ENCODE results near the gene IMMT.
"Not testable (repeated sequence)": the region's sequence is repeated elsewhere in the genome, so short reads cannot be mapped to it uniquely, and the experiment has no call there.

The IMMT gene

DNA sequence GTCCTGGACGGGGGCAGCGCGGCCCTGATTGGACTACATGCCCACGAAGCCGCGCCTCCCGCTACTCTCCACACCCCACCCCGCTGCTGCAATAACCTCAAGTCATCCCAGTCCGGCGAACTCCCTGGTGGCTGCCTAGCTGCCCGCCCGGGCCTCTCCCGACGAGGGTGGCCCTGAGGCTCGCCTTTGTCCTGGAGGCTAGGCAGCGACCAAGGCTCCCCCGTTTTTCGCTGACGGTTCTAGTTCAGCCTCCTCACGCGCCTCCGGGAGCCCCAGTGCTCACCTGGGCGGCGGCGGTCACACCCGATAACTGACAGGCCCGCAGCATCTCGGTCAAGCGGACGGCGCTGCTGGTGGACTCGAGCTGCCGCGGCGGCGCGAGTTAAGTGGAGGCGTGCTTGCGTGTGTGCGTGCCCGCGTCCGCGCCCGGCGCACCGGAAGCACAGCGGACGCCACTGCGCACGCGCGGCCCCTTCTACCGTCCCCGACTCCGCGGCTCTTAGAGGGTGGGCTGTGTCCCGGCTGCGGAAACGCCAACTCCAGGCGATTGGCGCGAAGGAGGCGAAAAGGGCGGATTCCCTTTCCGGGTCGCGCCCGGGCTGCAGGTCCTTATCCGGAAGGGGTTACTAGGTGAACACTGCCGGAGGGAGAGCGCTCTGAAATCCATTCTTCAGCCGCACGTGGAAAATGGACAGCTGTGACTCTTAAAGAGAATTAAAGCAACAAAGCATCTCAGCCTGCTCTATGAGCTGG lies at the start of gene IMMT:
Gene IMMT, minus strand, starts transcription at position 408 of the 753 bp plus-strand sequence. Its CDS starts 80 bp downstream, at position 328.
- peak; percentile 95 for DNase-seq
- peak; percentile 94 for ATAC-seq

DNA sequence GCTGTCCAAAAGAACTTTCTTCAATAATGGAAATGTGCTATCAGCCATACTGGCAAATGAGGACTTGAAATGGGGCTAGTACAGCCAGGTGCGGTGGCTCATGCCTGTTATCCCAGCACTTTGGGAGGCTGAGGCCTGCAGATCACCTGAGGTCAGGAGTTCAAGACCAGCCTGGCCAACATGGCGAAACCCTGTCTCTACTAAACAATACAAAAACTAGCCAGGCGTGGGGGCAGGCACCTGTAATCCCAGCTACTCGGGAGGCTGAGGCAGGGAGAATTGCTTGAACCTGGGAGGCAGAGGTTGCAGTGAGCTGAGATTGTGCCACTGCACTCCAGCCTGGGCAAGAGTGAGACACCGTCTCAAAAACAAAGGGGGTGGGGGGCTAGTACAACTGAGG lies 49.5 kb upstream of the IMMT start:
- ATAC-seq, DNase-seq: not testable (repeated sequence)

- DNase-seq: no peak
Measured at GRCh38 chr2:86243950-86244733, 48.9 kb upstream of the IMMT start.

DNA sequence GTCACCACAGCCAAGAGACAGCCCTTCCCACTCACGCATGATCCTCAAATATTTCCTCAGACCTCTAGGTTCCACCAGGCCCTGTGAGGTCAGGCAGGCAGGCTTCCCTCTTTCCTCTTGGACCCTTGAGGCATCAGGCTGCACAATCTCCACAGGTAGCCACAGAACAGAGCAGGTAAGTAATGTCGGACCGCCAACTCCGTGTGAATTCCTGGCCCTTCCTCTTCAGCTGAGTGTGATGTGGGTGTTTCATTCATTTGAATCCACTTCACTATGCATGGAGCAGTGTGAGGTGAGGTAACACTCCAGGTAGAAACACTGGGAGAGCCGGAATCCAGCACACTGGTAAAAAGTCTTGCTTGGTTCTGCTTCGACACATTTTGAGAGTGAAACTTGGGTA lies 48.0 kb upstream of the IMMT start:
- ATAC-seq: no peak
- DNase-seq: no peak

More at GRCh38 chr2:86243950-86244733, 48.9 kb upstream of the IMMT start:
- ATAC-seq: no peak

- DNase-seq (no peak), ATAC-seq (no peak)
Measured at GRCh38 chr2:86241611-86242010, 46.3 kb upstream of the IMMT start.

- ATAC-seq: no peak
- DNase-seq: no peak
Measured at GRCh38 chr2:86240251-86240650, 45.0 kb upstream of the IMMT start.

DNA sequence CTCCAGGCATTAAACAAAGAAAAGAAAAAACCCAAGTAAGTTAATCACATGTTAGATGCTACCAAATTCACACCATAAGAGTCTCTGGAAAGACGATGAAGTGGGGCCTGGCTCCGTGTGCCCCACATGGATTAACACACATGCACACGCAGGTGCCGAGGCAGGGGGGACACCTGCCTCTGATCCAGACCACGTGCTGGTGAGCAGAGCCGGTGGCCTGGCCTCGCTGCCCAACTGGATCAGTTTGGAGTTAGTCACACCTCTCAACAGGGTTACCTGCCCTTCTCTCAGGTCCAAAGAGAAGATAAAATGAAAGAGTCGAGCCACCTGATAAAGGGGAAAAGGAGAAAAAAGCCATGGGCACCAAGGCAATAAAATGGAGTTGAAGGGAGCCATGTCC lies 44.5 kb upstream of the IMMT start:
- DNase-seq: no peak
- ATAC-seq: no peak

DNA sequence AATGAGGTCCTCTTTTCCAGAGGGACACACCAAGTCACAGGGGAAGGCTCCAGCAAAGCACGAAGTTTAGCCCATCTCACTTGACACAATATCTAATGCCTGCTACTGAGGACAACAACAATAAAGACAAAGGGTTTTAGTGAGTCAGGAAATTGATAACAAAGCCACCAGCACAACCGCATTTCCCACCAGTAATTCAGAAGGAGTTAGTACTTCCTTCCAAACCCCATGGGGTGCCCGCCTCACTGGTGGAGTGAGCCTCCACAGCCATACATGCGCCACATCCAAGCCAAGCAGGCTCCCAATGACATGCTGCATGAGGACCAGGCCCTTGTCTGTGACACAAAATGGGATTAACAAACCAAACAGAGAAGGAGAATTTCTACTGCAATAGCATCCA lies 44.1 kb upstream of the IMMT start:
- DNase-seq: no peak

DNA sequence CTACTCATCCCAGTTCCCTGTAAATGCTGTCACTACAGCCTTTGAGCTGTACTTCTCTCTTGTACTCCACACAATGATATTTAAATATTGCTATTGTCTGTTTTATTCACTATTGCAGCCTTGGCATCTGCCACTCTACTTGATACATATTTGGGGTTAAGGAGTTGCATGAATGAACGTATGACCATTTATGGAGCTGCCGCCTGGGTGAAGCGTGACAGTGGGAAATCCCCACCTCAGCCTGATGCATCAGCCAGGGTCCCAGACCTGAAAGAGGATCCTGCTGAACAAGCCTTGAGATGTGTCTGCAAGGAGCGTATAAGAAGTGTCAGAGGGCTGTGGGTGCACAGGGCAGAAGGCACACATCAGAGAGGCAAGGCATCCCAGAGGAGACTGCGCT lies 43.1 kb upstream of the IMMT start:
- peak; percentile 87 for ATAC-seq

More for the DNA sequence above, 44.1 kb upstream of the IMMT start:
- ATAC-seq: no peak

DNA sequence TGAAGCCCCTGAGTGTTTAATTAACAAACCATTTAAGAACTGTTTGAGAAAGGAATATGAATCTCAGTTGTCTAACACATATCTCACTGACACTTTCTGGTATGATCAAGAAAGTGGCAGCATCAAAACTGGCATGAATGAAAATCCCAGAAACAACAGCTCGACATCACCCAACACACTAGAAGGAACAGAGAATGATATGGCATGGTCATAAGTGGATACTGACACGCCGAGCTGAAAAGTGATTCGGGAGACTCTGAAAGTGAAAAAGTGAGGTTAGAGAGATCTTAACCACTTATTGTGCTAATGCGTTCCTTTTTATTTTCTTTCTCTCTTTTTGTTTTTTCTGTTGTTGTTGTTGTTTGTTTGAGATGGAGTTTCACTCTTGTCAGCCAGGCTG lies 41.9 kb upstream of the IMMT start:
- no peak for DNase-seq
- no peak for ATAC-seq

More for the DNA sequence above, 43.1 kb upstream of the IMMT start:
- peak; percentile 61 for DNase-seq

DNA sequence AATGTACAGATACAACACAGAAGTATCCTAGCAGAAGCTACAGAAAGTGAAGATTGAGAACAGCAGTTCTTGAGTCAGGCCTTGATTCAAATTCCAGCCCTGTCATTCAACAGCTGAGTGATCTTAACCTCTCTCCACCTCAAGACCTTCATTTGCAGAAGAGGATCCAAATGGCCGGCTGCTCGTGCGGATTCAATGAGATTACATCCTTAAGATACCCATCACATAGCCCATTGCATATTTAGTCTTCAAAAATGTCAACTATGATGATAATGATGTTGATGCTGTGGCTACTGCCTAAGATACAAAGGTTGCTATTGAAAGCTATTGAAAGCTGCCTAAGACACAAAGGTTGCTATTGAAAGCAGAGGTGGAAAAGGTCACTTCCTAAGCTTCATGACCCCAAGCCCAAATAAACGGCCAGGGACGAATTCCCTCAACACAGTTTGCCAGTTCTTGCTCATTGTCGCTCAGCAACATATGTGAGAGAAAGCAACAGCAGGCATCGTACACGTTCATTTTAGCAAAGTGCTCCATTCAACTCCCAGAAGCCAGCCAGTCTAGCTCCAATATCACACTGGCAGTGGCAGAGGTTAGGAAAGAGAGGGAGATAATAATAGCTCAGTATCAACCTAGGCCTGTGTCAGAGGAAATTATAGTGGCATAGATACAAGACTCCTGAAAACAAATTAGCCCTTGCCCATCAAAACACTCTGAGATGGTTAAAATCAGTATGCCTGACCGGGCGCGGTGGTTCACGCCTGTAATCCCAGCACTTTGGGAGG lies 40.1 kb upstream of the IMMT start:
- ATAC-seq (no peak), DNase-seq (no peak)

DNA sequence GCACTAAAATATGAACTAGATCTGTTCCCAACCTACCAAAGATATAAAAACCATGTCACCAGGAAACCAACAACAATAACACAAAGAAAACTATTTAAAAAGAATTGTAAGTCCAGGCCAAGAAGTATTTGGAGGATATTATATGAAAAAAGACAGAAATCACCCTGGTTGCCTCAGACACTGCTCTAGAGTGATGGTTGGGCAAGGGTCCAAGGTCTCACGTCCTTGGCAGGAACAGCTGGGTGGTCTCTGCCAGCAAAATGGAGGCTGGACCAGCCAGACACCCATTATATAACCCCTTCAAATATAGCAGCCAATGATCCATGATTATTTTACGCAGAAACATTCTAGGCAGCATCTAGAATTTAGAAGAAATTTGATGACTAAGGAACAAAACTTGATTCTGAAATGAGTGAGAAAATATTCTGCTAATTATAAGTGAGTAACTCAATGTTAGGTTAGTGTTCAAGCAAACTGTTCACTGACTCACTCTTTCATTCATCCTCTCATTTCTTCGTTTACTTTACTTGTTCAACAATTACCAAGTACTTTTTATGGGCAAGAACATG lies 39.4 kb upstream of the IMMT start:
- ATAC-seq (no peak), DNase-seq (no peak)

DNA sequence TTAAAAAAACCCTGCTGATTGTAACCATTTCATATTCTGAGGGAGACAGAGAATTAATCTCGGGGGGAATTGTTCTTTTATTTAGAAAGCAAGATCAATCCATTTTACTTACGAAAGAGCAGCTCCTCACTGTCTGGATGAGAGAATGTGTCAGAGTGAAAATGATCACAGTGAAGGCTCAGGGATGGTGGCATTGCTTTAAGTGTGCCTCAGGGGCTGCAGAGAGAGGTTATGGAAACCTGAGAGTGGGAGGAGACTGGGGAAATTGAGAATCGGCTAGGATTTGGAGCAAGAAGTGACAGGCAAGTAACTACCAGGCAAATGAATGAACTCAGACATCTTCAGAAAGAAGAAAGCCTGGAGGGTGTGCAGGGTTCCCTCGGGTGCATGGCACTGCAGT lies 38.2 kb upstream of the IMMT start:
- ATAC-seq: no peak
- DNase-seq: no peak

DNA sequence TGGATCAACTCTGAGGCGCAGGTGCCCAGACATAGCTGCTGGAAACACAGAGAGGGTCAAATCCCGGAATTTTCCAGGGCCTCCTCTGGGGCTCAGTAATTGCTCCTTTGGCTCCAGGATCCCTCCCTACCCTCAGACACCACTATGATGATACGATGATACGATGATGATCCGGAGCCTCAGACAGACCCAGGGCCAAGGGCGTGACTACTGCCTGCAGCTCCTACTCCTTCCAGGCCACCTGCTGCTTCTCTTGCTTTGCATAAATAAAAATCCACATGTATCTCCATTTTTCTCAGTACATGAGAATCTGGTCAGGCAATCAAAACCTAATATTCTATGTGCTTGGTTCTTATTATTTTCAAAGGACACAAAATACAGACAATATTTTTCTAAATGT lies 37.6 kb upstream of the IMMT start:
- ATAC-seq: no peak
- DNase-seq: no peak

GRCh38 chr2:86232373-86232784 lies 37.1 kb upstream of the IMMT start:
- ATAC-seq: no peak

GRCh38 chr2:86231680-86232372 lies 36.6 kb upstream of the IMMT start:
- no peak for ATAC-seq
- no peak for DNase-seq

More at GRCh38 chr2:86232373-86232784, 37.1 kb upstream of the IMMT start:
- no peak for DNase-seq

- DNase-seq (no peak), ATAC-seq (no peak)
Measured at GRCh38 chr2:86230961-86231360, 35.7 kb upstream of the IMMT start.

DNA sequence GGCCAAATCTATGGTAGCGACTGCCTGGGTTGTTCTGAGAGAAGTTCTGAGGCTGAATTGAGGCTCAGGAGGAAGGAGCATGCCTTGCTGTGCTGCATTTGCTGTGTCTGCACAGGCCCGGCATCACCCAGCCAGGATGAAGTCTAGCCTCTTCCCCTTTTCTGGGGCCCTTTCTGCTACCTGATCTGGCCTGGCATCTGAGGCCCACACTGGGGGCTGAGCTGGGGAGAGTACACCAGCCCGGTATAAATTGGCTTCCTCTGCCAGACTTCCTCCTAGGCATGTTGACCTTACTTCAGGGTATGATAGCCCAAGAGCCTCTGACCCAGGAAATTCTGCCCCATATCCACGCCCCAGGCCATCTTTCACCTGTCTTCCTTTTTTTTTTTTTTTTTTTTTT lies 34.0 kb upstream of the IMMT start:
- ATAC-seq (no peak), DNase-seq (no peak)

GRCh38 chr2:86228574-86228973 lies 33.3 kb upstream of the IMMT start:
- ATAC-seq, DNase-seq: not testable (repeated sequence)

- ATAC-seq (no peak), DNase-seq (no peak)
Measured at GRCh38 chr2:86227685-86228084, 32.4 kb upstream of the IMMT start.

GRCh38 chr2:86226636-86227520 lies 31.6 kb upstream of the IMMT start:
- ATAC-seq: no peak

More at GRCh38 chr2:86226636-86227520, 31.6 kb upstream of the IMMT start:
- DNase-seq: no peak
